Subcutaneous abdominal adipose tissue (tissue), 5 donors: ENCODE results near the gene CSH2.
A peak's percentile ranks its signal among the peaks of the same experiment; 100 is the strongest.
"Not testable (repeated sequence)": the region's sequence is repeated elsewhere in the genome, so short reads cannot be mapped to it uniquely, and the experiment has no call there.

Experiments
- H3K27ac ChIP-seq: one replicate; pipeline ENCODE4 v1.7.0; 2013; ENCODE audit warnings: low read depth, mild to moderate bottlenecking, inconsistent platforms, low read length, moderate library complexity
- H3K27me3 ChIP-seq, 5 donors: one replicate each; pipeline ENCODE4 v1.7.0; 2013; ENCODE audit warnings: low read length in 5 of 5, inconsistent platforms in 1 of 5; ENCODE audit not compliant: control insufficient read depth in 5 of 5, insufficient read depth in 4 of 5
- H3K36me3 ChIP-seq, 5 donors: one replicate each; pipeline ENCODE4 v1.7.0; 2013; ENCODE audit warnings: low read length in 5 of 5; ENCODE audit not compliant: control insufficient read depth in 5 of 5, insufficient read depth in 5 of 5
- H3K4me1 ChIP-seq, 5 donors: one replicate each; pipeline ENCODE4 v1.7.0; 2013; ENCODE audit warnings: low read length in 5 of 5, mild to moderate bottlenecking in 3 of 5, moderate library complexity in 1 of 5; ENCODE audit not compliant: control insufficient read depth in 5 of 5, insufficient read depth in 5 of 5
- H3K4me3 ChIP-seq, 5 donors: one replicate each; pipeline ENCODE4 v1.7.0; 2013; ENCODE audit warnings: low read length in 5 of 5, low read depth in 1 of 5
- H3K9ac ChIP-seq, 5 donors: one replicate each; pipeline ENCODE4 v1.7.0; 2013; ENCODE audit warnings: low read length in 5 of 5, mild to moderate bottlenecking in 4 of 5, moderate library complexity in 3 of 5
- H3K9me3 ChIP-seq, 5 donors: one replicate each; pipeline ENCODE4 v1.7.0; 2013; ENCODE audit warnings: low read length in 5 of 5; ENCODE audit not compliant: control insufficient read depth in 5 of 5
- donor health status: healthy.
- donor health status: healthy.
- donor health status: healthy.
- donor health status: healthy.
- donor health status: healthy.

CSH2 gene

DNA sequence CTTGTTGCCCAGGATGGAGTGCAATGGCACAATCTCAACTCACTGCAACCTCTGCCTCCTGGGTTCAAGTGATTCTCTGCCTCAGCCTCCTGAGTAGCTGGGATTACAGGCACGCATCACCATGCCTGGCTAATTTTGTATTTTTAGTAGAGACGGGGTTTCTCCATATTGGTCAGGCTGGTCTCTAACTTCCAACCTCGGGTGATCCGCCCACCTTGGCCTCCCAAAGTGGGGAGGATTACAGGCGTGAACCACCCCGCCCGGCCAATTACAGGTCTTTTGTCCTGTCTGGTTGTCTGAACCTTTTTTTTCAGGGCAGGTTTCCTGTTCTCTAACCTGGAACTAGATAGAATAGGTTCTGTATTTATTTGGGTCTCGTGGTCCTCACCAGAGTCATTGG lies 17.1 kb downstream of the CSH2 start:
- not testable (repeated sequence) for H3K4me3 ChIP-seq, H3K9ac ChIP-seq, H3K27ac ChIP-seq, H3K9me3 ChIP-seq, H3K36me3 ChIP-seq, H3K4me1 ChIP-seq, H3K27me3 ChIP-seq

DNA sequence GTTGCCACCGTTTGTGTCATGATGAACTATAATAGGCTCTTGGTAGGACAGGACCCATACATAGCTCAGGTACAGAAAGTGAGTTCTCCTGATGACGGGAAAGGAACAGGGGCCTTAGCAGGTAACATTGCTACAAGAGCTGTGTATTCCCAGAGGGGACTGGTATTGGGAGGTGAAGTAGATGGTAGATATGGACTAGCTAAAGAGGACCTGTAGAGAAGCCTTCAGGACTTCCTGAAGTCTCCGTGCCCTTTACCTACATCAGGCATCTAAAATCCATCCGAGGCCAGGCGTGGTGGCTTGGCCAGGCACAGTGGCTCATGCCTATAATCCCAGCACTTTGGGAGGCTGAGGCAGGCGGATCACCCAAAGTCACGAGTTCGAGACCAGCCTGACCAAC lies 18.3 kb downstream of the CSH2 start:
- Histone ChIP-seq H3K27me3 (peaks cover 0 to 3% (median 0%) of the 10 kb centered on the region in 5 donors), H3K27ac (no peak overlapping the region), H3K9ac (no peak overlapping the region), H3K4me3 (no peak overlapping the region), H3K4me1 (no peaks in the 10 kb centered on the region), H3K9me3 (no peaks in the 10 kb centered on the region), H3K36me3 (no peaks in the 10 kb centered on the region)

DNA sequence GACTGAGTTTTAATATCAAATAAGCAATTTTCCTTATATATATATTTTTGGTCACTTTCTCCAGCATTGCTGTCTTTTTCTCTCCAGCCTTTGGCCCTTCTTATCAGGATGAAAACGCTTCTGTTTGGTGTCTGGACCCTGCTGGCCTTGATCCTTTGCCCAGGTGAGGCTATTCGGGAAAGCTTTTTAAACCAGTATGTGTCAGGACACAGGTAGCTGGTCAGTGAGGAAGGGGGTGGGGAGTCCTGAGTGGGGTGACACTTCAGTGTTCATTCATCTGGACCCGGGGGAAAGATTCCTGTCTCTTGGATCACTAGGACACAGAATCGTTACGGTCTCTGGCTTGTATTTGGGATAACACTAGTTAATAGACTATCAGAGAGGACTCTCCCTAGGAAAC lies 18.8 kb downstream of the CSH2 start:
- no peak overlapping the region for H3K4me3 ChIP-seq
- no peaks in the 10 kb centered on the region for H3K36me3 ChIP-seq
- no peaks in the 10 kb centered on the region for H3K4me1 ChIP-seq
- no peaks in the 10 kb centered on the region for H3K9me3 ChIP-seq
- no peak overlapping the region for H3K9ac ChIP-seq
- H3K27ac ChIP-seq, result no peak overlapping the region
- H3K27me3 ChIP-seq, result no peaks in the 10 kb centered on the region

DNA sequence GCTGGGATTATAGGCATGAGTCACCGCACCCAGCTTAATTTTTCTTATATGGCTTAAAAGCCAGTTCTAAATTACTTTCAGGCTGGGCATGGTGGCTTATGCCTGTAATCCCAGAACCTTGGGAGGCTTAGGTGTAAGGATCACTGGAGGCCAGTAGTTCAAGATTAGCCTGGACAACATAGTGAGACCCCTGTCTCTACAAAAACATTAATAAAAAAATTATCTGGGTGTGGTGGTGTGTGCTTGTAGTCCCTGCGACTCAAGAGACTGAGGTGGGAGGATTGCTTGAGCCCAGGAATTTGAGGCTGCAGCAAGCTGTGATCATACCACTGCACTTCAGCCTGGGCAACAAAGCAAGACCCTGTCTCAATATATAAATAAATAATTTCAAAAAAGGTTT lies 20.2 kb downstream of the CSH2 start:
- peaks cover 0 to 12% (median 11%) of the 10 kb centered on the region in 5 donors for H3K4me1 ChIP-seq
- H3K27me3 ChIP-seq, result no peaks in the 10 kb centered on the region
- no peaks in the 10 kb centered on the region for H3K36me3 ChIP-seq
- H3K4me3 ChIP-seq, result no peak overlapping the region
- H3K9me3 ChIP-seq, result no peaks in the 10 kb centered on the region
- no peak overlapping the region for H3K27ac ChIP-seq
- no peak overlapping the region for H3K9ac ChIP-seq

DNA sequence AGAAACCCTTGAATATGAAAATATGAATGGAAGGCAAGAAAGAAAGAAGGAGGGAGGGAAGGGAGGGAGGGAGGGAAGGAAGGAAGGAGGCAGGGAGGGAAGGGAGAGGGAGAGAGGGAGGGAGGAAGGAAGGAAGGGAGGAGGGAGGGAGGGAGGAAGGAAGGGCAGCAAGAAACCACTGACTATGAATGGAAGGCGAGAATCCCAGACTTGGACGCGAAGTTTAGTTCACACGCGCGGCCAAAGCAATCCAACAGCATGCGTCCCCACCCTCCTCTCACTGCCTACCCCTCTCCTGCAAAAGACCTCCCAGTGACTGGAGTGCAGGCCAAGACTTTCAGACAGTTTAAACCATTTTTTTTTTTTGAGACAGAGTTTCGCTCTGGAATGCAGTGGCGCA lies 23.1 kb downstream of the CSH2 start:
- no peak overlapping the region for H3K4me3 ChIP-seq
- no peak overlapping the region for H3K9ac ChIP-seq
- no peaks in the 10 kb centered on the region for H3K9me3 ChIP-seq
- H3K27ac ChIP-seq, result no peak overlapping the region
- peaks cover 0 to 13% (median 11%) of the 10 kb centered on the region in 5 donors for H3K4me1 ChIP-seq
- no peaks in the 10 kb centered on the region for H3K27me3 ChIP-seq
- no peaks in the 10 kb centered on the region for H3K36me3 ChIP-seq

DNA sequence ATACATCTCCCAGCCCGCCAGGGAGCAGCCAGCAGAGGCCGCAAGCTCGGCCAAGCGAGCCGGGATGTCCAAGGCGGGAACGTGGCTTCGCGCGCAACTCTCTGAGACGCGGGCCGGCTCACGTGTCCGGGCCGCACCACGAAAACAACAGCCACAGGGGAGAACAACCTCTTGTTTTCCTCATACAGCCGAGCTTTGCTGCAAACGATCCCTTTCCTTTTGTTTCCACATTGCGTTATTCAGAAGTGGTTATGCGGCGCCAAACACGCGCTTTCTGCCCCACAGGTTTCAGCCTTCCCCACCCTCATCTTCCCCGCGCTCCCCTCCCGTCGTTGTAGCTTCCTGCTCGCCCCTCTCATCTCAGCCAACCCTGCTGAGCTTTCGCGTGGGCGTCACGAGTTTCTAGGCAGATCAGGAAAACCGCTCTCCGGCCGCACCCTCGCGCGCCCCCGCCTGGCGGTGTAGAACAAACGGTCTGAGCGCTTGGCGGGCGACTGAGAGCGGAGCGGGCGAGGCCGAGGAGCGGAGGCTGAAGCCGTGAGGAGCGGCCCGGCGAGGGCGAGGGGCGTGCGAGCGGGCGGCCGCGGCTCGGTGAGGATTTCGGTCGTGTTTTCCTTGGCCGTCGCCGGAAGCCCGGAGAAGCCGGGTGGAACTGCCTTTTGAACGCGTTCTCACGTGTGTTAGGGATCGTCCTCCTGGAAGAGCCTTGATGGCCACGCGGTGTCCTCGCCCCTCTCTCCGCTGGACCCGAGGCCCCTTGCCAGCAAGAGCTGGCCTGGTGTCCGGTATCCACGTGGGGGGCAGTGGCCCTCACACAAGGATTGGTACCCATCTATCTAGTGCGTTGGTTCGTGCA lies 24.4 kb downstream of the CSH2 start:
- peaks cover 0 to 14% (median 11%) of the 10 kb centered on the region in 5 donors for H3K4me1 ChIP-seq
- H3K4me3 ChIP-seq, result peak overlapping the region; percentile 41 to 72 (median 64)
- peak overlapping the region; percentile 44 for H3K27ac ChIP-seq
- no peaks in the 10 kb centered on the region for H3K27me3 ChIP-seq
- peak overlapping the region in 4 of 5 donors; percentile 56 to 74 (median 68) for H3K9ac ChIP-seq
- H3K9me3 ChIP-seq, result no peaks in the 10 kb centered on the region
- H3K36me3 ChIP-seq, result no peaks in the 10 kb centered on the region

DNA sequence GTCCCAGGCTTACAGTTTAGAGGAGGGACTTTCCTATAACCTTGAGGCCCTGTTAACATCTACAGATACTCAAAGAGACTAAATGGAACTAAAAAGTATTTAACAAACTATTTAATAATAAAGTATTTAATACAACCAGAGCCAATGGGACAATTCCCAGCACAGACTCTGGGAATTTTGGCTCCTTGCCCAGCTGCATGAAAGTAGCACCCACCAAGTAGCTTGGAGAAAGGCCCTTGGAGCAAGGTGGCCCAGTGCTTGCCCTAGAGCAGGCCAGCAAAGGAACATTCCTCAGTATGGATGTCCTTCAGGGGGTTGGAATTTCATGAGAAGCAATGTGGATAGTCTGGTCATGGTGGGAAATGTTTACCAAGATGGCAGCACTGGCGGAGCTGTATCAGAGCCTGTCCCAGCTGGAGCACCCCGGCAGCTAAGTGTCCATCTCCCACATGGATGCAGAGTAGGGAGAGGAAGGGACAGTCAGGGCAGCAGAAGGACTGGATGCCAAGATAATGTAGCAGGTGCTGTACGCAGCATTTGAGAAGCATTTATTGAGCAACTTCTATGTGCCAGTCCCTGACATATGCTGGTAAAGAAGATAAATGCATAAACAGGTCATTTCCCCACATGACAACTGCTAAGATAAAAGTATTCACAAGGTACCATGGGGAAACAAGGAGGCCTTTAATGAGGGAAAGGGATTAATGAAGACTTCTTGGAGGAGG lies 25.8 kb downstream of the CSH2 start:
- Histone ChIP-seq H3K4me3 (no peak overlapping the region), H3K27ac (no peak overlapping the region), H3K27me3 (no peaks in the 10 kb centered on the region), H3K9me3 (no peaks in the 10 kb centered on the region), H3K36me3 (no peaks in the 10 kb centered on the region), H3K4me1 (peaks cover 0 to 23% (median 17%) of the 10 kb centered on the region in 5 donors), H3K9ac (no peak overlapping the region)

DNA sequence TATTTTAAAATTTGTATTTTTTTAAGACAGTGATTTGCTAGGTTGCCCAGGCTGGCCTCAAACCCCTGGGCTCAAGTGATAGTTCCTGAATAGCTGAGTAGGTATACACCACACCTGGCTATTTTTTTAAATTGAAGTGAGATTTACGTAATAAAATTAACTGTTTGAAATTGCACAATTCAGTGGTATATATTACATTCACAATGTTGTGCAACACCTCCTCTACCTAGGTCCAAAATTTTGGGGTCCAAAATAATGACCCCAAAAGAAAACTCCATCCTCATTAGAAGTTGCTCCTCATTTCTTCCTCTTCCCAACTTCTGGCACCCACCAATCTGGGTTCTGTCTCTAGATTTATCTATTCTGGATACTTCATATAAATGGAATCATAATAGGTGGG lies 28.0 kb downstream of the CSH2 start:
- H3K27ac ChIP-seq, result no peak overlapping the region
- no peaks in the 10 kb centered on the region for H3K36me3 ChIP-seq
- H3K4me3 ChIP-seq, result no peak overlapping the region
- H3K9ac ChIP-seq, result no peak overlapping the region
- no peaks in the 10 kb centered on the region for H3K9me3 ChIP-seq
- H3K27me3 ChIP-seq, result no peaks in the 10 kb centered on the region
- H3K4me1 ChIP-seq, result peaks cover 6 to 40% (median 32%) of the 10 kb centered on the region in 5 donors

DNA sequence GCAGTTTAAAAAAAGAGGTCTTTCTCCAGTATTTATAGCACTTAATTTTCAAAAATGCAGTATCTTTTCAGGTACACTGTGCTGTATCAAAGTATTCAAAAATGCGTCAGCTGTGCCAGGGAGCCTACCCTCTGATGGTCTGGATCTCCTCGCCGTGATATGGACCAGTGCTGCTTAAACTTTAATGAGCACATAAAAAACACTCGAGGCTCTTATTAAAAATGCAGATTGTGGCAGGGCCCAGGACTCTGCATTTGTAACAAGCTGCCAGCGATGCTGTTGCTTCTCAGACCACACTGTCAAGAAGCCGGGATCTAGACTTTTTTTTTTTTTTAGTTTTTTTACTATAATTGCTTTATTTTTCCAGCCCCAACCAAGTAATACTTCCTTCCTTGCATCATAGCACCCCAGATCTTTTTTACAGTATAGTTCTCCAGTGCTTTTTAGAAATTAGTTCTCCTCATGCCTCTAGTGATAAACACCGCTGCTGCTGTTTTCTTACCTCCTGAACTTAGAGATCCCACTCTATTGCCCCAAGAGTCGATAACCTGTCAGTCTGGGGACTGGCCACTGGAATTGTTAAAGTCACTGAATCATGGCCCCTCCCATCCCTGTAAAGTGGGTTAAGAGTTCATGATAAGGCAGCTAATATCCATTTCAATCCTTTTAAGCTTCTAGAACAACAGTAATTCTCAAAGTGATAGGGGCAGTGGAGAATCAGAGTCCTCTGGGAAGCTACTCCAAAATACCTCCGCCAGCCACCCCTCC lies 29.4 kb downstream of the CSH2 start:
- Histone ChIP-seq H3K4me3 (peak overlapping the region in 4 of 5 donors; percentile 62 to 90 (median 72)), H3K27me3 (no peaks in the 10 kb centered on the region), H3K9ac (peak overlapping the region in 2 of 5 donors; percentile 32 to 52), H3K4me1 (peaks cover 9 to 50% (median 39%) of the 10 kb centered on the region in 5 donors), H3K27ac (peak overlapping the region; percentile 93), H3K36me3 (no peaks in the 10 kb centered on the region), H3K9me3 (no peaks in the 10 kb centered on the region)
